ENCODE results near the gene PRMT3. TPM values are rescaled to one million over a fixed set of nuclear protein-coding genes. Genes with fewer than 3 reads are reported as not detected.

The PRMT3 gene
- total RNA-seq, 4 donors from 2014 or later, result 8.2 to 14.9 (median 12.9) TPM

DNA sequence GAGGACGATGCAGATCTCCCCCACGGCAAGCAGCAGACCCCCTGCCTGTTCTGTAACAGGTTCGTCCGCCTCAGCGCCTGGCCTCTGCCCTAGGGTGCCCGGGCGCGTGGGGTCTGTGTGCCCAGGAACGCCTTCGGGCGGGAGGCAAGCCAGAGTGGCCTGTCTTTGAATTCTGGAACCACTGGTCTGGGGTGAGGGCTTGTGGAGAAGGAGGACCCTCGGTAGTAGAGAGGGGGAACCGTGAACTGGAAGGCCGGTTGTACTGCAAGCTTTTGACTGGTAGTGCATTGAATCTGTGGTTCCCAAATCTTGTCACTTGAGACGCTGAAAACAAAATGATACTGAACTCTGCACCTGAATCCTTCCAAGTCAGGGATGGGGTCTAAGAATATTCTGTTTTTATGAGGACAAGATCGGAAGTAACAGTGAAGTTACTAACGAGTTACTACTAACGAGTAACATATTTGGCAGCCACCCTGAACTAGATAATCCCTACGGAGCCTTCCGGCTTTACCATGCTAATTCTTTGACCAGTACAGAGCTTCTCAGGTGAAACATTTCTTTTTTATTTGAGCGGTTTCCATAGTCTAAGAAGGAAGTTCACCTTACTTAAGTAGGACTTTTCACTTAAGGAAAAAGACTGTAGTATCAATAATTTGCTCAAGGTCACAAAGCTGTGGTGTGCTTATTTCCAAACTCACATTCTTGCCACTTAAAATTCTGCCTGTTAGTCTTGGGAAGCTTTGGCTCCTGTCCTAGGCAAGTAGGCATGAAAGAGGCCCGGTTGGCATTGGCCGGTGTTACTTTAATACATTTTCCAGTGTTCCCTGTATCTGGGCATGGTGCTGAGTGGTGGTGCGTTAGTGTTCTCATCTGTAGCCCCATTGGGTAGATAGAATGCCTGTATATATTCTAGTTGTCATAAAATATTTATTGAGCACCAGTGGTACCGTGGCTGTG is 860 bp downstream of the PRMT3 start:
- WGBS, 2 donors, result 11 to 12% methylated on average over 16 to 20 of the region's 25 CpGs
- intact Hi-C loops (cut with DNase I; ENCODE audit: low total_unique reads), result no loop called here
- no peak for TF ChIP-seq POLR2A (IDR thresholded peaks at IDR 0.05)
- TF ChIP-seq, protein P1, sequence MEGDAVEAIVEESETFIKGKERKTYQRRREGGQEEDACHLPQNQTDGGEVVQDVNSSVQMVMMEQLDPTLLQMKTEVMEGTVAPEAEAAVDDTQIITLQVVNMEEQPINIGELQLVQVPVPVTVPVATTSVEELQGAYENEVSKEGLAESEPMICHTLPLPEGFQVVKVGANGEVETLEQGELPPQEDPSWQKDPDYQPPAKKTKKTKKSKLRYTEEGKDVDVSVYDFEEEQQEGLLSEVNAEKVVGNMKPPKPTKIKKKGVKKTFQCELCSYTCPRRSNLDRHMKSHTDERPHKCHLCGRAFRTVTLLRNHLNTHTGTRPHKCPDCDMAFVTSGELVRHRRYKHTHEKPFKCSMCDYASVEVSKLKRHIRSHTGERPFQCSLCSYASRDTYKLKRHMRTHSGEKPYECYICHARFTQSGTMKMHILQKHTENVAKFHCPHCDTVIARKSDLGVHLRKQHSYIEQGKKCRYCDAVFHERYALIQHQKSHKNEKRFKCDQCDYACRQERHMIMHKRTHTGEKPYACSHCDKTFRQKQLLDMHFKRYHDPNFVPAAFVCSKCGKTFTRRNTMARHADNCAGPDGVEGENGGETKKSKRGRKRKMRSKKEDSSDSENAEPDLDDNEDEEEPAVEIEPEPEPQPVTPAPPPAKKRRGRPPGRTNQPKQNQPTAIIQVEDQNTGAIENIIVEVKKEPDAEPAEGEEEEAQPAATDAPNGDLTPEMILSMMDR (IDR thresholded peaks at IDR 0.05), result no peak
- H3K4me3 ChIP-seq (ENCODE audit: low read depth, poor library complexity, severe bottlenecking), result peak overlapping the region; percentile 99
- no peak for DNase-seq (ENCODE audit: low spot score in 2 of 2)

DNA sequence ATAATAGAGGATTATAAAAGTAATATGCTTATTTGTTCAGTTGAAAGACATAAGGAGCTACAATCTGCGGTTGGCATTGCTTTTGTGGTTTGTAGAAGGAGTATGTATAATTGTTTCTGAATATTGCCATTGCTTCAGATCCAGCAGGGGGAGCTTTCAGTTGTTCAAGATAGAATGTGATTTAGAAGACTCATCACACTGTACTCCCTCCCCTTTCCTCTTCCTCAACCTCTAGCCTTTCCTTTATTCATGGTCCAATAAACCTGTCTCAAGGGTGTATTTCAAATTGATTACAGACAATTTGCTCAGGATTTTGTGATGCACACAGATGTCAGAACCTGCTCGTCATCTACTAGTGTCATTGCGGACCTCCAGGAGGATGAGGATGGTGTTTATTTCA is 9.8 kb downstream of the PRMT3 start:
- H3K4me3 ChIP-seq (ENCODE audit: low read depth, poor library complexity, severe bottlenecking), result no peak overlapping the region
- intact Hi-C loops (cut with DNase I; ENCODE audit: low total_unique reads), result no loop called here
- WGBS, 2 donors, result 74 to 75% methylated on average over 3 of the region's 3 CpGs
- TF ChIP-seq POLR2A (IDR thresholded peaks at IDR 0.05), result no peak
- TF ChIP-seq, protein P1 (IDR thresholded peaks at IDR 0.05), result no peak
- DNase-seq (ENCODE audit: low spot score in 2 of 2), result no peak

DNA sequence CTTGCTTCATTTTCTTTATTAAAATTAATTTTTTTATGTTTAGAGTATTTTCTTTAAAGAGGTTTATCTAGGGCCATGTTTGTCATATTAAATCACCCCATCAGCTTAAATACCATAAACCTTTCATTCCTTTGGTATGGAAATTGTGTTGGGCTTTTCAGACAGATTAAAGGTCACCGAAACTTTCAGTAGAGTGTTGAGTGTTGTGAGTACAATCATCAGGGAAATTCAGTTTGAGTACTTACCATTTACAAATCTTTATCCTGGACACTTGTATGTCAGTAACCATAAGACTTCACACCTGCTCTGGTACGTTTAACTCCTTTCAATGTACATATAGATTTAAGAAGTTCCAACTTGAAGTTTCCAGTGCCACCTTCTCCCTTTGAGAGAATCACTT is 12.0 kb downstream of the PRMT3 start:
- no peak for DNase-seq (ENCODE audit: low spot score in 2 of 2)
- WGBS, 2 donors, result 89 to 90% methylated on average over 2 of the region's 2 CpGs
- no peak overlapping the region for H3K4me3 ChIP-seq (ENCODE audit: low read depth, poor library complexity, severe bottlenecking)
- TF ChIP-seq, protein P1 (IDR thresholded peaks at IDR 0.05), result no peak
- TF ChIP-seq POLR2A (IDR thresholded peaks at IDR 0.05), result no peak
- intact Hi-C loops (cut with DNase I; ENCODE audit: low total_unique reads), result no loop called here

DNA sequence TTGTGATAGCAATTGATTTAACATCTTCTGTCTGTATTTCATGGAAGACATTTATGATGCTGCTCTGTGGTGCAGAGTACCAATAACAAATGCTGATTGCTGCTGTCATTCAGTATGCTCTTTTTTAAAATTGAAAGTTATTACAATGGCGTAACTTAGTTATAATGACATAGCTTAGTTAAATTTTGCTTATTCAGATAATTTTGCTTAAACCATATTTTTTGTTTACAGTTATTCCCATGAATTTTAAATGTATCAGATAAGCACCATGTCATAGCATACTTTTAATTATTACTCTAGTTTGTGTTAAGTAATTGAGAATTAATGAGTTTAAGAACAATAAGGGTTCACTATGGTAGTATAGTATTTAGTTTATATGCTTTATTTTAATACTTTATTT is 15.5 kb downstream of the PRMT3 start:
- intact Hi-C loops (cut with DNase I; ENCODE audit: low total_unique reads), result no loop called here
- DNase-seq (ENCODE audit: low spot score in 2 of 2), result no peak
- TF ChIP-seq POLR2A (IDR thresholded peaks at IDR 0.05), result no peak
- TF ChIP-seq, protein P1 (IDR thresholded peaks at IDR 0.05), result no peak
- 97 to 98% methylated on average over 1 of the region's 1 CpG for WGBS, 2 donors
- no peak overlapping the region for H3K4me3 ChIP-seq (ENCODE audit: low read depth, poor library complexity, severe bottlenecking)

DNA sequence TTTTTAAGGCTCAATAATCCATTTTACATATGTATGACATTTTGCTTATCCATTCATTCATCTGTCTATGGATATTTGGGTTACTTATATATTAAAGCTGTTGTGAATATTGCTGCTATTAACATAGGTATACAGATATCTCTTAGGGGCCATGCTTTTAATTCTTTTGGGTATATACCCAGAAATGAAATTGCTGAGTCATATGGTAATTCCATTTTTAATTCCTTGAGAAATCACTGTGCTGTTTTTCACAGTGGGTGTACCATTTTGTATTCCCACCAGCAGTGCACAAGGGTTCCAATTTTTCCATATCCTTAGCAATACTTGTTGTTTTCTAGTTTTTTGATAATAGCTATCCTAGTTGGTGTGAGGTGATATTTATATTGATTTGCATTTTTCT is 19.0 kb downstream of the PRMT3 start:
- intact Hi-C loops (cut with DNase I; ENCODE audit: low total_unique reads), result no loop called here
- TF ChIP-seq POLR2A (IDR thresholded peaks at IDR 0.05), result no peak
- TF ChIP-seq, protein P1 (IDR thresholded peaks at IDR 0.05), result no peak
- DNase-seq (ENCODE audit: low spot score in 2 of 2), result no peak
- no peak overlapping the region for H3K4me3 ChIP-seq (ENCODE audit: low read depth, poor library complexity, severe bottlenecking)
